ENCODE measurements around the gene GRK7. TPM values are rescaled to one million over a fixed set of nuclear protein-coding genes. Genes with fewer than 3 reads are reported as not detected.

GRK7 gene
- total RNA-seq, 4 donors from 2014 or later, result 0.14 to 0.18 TPM; not detected in 2

- H3K9me3 ChIP-seq, result no peaks in the 10 kb centered on the region
- H3K4me3 ChIP-seq, result no peak overlapping the region
- no peaks in the 10 kb centered on the region for H3K4me1 ChIP-seq
- DNase-seq, result no peak
- no peaks in the 10 kb centered on the region for H3K36me3 ChIP-seq
- no peak overlapping the region for H3K27ac ChIP-seq
- TF ChIP-seq POLR2A (IDR thresholded peaks at IDR 0.05) (no peak), CTCF (IDR thresholded peaks at IDR 0.05) (no peak)
- no peaks in the 10 kb centered on the region for H3K27me3 ChIP-seq
- intact Hi-C loops (cut with DNase I; ENCODE audit: low total_unique reads), result no loop called here
These were observed 48.1 kb downstream of the GRK7 start for GRCh38 chr3:141811348-141811747.

GRCh38 chr3:141812084-141812483 lies 48.9 kb downstream of the GRK7 start:
- no peaks in the 10 kb centered on the region for H3K27me3 ChIP-seq
- H3K27ac ChIP-seq, result no peak overlapping the region
- intact Hi-C loops (cut with DNase I; ENCODE audit: low total_unique reads), result no loop called here
- no peak for TF ChIP-seq CTCF (IDR thresholded peaks at IDR 0.05)
- no peak for TF ChIP-seq POLR2A (IDR thresholded peaks at IDR 0.05)
- H3K36me3 ChIP-seq, result no peaks in the 10 kb centered on the region
- no peaks in the 10 kb centered on the region for H3K4me1 ChIP-seq
- H3K4me3 ChIP-seq, result no peak overlapping the region
- H3K9me3 ChIP-seq, result no peaks in the 10 kb centered on the region
- no peak for DNase-seq

- Histone ChIP-seq H3K27ac (no peak overlapping the region), H3K9me3 (no peaks in the 10 kb centered on the region), H3K4me1 (no peaks in the 10 kb centered on the region), H3K4me3 (no peak overlapping the region), H3K36me3 (no peaks in the 10 kb centered on the region), H3K27me3 (no peaks in the 10 kb centered on the region)
- DNase-seq, result no peak
- intact Hi-C loops (cut with DNase I; ENCODE audit: low total_unique reads), result no loop called here
- TF ChIP-seq CTCF (IDR thresholded peaks at IDR 0.05) (no peak), POLR2A (IDR thresholded peaks at IDR 0.05) (no peak)
These were observed 49.4 kb downstream of the GRK7 start for GRCh38 chr3:141812586-141812985.

Small RNA genes within 50 kb of the gene (small RNA-seq; reads per million reads assigned to genes)
- gene AC112771.1, result not detected

Other genes with a start within 250 kb of the GRK7 start
- 10 to 100 TPM; 59.2 to 91.8 (median 70.7) TPM for gene RNF7, start 25.1 kb upstream of the GRK7 start, total RNA-seq
- 10 to 100 TPM; 33.3 to 98.4 (median 40.3) TPM for gene ATP1B3, start 113.2 kb downstream of the GRK7 start, total RNA-seq

Measured in uterus (tissue), 4 donors.